IPS-18a (cell line): ENCODE data around the gene ATP11B.
"Not testable (repeated sequence)": the region's sequence is repeated elsewhere in the genome, so short reads cannot be mapped to it uniquely, and the experiment has no call there.

Experiments
- H3K27ac ChIP-seq: one replicate; pipeline ENCODE4 v1.5.1; 2013; ENCODE audit warnings: low read length
- H3K27me3 ChIP-seq: one replicate; pipeline ENCODE4 v1.6.1; 2013; ENCODE audit warnings: mild to moderate bottlenecking, low read length; ENCODE audit not compliant: control insufficient read depth, insufficient read depth
- H3K36me3 ChIP-seq: one replicate; pipeline ENCODE4 v1.6.1; 2013; ENCODE audit warnings: low read depth, low read length; ENCODE audit not compliant: control insufficient read depth
- H3K4me1 ChIP-seq: one replicate; pipeline ENCODE4 v1.6.1; 2013; ENCODE audit warnings: low read depth, low read length; ENCODE audit not compliant: control insufficient read depth
- H3K4me3 ChIP-seq: one replicate; pipeline ENCODE4 v1.5.1; 2013; ENCODE audit warnings: low read length
- H3K9ac ChIP-seq: one replicate; pipeline ENCODE4 v1.6.1; 2013; ENCODE audit warnings: mild to moderate bottlenecking, low read length, moderate library complexity
- H3K9me3 ChIP-seq: one replicate; pipeline ENCODE4 v1.6.1; 2013; ENCODE audit warnings: low read depth, low read length; ENCODE audit not compliant: control insufficient read depth

ATP11B gene

DNA sequence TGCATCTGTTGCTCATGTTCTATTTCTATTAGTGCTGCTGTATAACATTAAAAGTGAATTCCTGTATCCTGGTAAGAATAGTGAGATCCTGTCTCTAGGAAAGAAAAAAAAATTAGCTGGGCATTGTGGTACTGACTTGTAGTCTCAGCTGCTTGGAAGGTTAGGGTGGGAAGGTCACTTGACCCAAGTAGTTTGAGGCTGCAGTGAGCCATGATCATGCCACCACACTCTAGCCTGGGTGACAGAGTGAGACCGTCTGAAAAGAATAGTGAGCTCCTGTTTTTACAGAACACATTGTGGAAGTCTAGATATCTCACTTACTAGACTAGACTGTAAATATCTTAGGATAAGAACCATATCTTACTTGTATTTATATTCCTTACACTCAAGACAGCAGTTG, 4.6 kb downstream of the ATP11B start:
- no peak overlapping the region for H3K27ac ChIP-seq
- peaks cover 18% of the 10 kb centered on the region for H3K27me3 ChIP-seq
- no peaks in the 10 kb centered on the region for H3K36me3 ChIP-seq
- no peak overlapping the region for H3K4me3 ChIP-seq
- peaks cover 9% of the 10 kb centered on the region for H3K4me1 ChIP-seq
- H3K9me3 ChIP-seq, result no peaks in the 10 kb centered on the region
- H3K9ac ChIP-seq, result no peak overlapping the region

DNA sequence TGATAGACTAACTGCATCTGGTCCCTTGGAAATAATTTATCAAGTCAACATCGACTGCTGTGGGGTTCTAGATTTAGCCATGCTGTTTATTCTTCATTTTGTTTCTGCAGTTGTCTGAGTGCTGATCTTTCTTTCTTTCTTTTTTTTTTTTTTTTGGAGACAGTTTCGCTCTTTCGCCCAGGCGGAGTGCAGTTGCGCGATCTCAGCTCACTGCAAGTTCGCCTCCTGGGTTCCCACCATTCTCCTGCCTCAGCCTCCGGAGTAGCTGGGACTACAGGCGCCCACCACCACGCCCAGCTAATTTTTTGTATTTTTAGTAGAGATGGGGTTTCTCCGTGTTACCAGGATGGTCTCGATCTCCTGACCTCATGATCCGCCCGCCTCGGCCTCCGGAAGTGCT, 5.8 kb downstream of the ATP11B start:
- not testable (repeated sequence) for H3K9ac ChIP-seq, H3K4me1 ChIP-seq, H3K27ac ChIP-seq, H3K9me3 ChIP-seq, H3K36me3 ChIP-seq, H3K4me3 ChIP-seq
- peaks cover 17% of the 10 kb centered on the region for H3K27me3 ChIP-seq

GRCh38 chr3:182800508-182800907, 7.2 kb downstream of the ATP11B start:
- peaks cover 3% of the 10 kb centered on the region for H3K27me3 ChIP-seq
- no peaks in the 10 kb centered on the region for H3K9me3 ChIP-seq
- H3K4me3 ChIP-seq, result no peak overlapping the region
- H3K4me1 ChIP-seq, result peaks cover 3% of the 10 kb centered on the region
- H3K27ac ChIP-seq, result no peak overlapping the region
- no peak overlapping the region for H3K9ac ChIP-seq
- no peaks in the 10 kb centered on the region for H3K36me3 ChIP-seq

- no peaks in the 10 kb centered on the region for H3K36me3 ChIP-seq
- peaks cover 3% of the 10 kb centered on the region for H3K4me1 ChIP-seq
- no peak overlapping the region for H3K9ac ChIP-seq
- no peaks in the 10 kb centered on the region for H3K27me3 ChIP-seq
- no peaks in the 10 kb centered on the region for H3K9me3 ChIP-seq
- no peak overlapping the region for H3K4me3 ChIP-seq
- H3K27ac ChIP-seq, result no peak overlapping the region
Measured at GRCh38 chr3:182802413-182803390, 9.4 kb downstream of the ATP11B start.

DNA sequence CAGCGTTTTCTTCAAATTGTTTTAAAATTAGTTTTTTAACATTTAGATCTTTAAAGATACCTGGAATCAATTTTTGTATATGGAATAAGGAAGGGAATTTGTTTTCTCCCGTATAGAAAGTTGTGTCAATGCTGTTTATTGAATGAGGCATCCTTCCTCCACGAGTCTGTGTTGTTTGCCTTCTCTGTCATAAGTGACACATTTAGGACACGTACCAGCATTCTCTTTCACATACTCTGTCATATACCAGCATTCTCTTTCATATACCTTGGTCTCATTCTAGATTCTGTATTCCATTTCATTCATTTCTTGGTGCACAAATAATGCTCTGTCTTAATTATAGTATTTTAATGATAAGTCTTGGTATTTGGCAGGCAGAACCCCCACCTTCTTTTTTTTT, 10.3 kb downstream of the ATP11B start:
- H3K4me3 ChIP-seq, result no peak overlapping the region
- H3K36me3 ChIP-seq, result no peaks in the 10 kb centered on the region
- H3K27ac ChIP-seq, result no peak overlapping the region
- H3K9ac ChIP-seq, result no peak overlapping the region
- H3K9me3 ChIP-seq, result no peaks in the 10 kb centered on the region
- H3K27me3 ChIP-seq, result no peaks in the 10 kb centered on the region
- peaks cover 3% of the 10 kb centered on the region for H3K4me1 ChIP-seq

DNA sequence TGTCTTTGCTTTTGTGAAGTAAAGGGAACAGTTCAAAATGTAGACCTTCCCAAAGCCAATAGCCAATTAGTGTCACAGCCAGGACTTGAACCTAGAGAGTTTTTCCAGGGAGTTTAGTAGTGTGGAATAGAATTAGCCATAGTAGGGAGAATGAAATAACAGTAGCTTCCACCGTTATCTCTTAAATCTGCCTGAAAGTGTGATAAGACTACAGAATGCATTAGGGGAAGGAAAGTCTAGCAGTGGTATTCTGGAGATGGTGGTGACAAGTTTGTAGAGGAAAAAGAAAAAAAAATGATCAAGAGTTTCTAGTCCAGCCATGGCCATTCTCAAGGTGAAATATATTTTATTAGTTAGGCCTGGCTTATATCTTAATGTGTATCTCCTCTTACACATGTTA, 13.8 kb downstream of the ATP11B start:
- peaks cover 3% of the 10 kb centered on the region for H3K4me1 ChIP-seq
- no peak overlapping the region for H3K9ac ChIP-seq
- no peak overlapping the region for H3K4me3 ChIP-seq
- H3K9me3 ChIP-seq, result no peaks in the 10 kb centered on the region
- no peaks in the 10 kb centered on the region for H3K36me3 ChIP-seq
- no peaks in the 10 kb centered on the region for H3K27me3 ChIP-seq
- H3K27ac ChIP-seq, result no peak overlapping the region

DNA sequence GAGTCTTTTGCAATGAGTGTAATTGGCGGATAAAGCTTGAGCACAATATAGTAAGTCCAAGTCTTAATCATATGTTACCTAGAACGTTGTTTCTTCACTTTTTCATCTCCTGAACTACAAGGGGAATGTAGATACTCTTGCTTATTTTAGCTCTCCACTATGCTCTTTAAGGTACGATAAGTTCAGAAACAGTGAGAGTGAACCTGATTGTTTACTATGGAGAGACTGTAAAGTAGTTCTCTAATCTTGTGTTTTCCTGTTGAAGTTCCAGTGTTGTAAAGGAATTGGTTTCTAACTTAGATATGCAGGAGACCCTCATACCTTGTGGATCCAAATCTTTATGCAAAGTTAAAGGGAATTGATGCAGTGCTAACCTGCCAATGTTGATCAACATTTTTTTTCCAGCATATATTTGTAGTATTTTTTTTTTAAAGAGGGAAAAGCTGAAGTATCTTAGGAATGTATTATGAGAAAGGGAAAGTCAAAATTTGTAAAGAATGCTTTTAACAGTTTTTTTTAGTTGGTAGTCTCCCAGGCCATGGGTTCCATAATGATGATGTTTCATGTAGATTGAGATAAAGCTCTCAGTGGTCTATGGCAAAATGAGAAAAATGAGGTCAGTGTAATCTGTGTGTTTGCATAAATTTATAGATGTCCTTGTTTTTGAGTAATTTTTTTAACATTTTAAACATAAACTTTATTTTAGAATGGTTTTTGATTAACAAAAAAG, 14.9 kb downstream of the ATP11B start:
- Histone ChIP-seq H3K27ac (no peak overlapping the region), H3K27me3 (no peaks in the 10 kb centered on the region), H3K9me3 (no peaks in the 10 kb centered on the region), H3K4me3 (no peak overlapping the region), H3K9ac (no peak overlapping the region), H3K36me3 (no peaks in the 10 kb centered on the region), H3K4me1 (no peaks in the 10 kb centered on the region)

- no peaks in the 10 kb centered on the region for H3K9me3 ChIP-seq
- H3K9ac ChIP-seq, result no peak overlapping the region
- H3K27me3 ChIP-seq, result no peaks in the 10 kb centered on the region
- H3K36me3 ChIP-seq, result no peaks in the 10 kb centered on the region
- H3K27ac ChIP-seq, result no peak overlapping the region
- no peaks in the 10 kb centered on the region for H3K4me1 ChIP-seq
- no peak overlapping the region for H3K4me3 ChIP-seq
Measured at GRCh38 chr3:182809531-182809930, 16.2 kb downstream of the ATP11B start.

DNA sequence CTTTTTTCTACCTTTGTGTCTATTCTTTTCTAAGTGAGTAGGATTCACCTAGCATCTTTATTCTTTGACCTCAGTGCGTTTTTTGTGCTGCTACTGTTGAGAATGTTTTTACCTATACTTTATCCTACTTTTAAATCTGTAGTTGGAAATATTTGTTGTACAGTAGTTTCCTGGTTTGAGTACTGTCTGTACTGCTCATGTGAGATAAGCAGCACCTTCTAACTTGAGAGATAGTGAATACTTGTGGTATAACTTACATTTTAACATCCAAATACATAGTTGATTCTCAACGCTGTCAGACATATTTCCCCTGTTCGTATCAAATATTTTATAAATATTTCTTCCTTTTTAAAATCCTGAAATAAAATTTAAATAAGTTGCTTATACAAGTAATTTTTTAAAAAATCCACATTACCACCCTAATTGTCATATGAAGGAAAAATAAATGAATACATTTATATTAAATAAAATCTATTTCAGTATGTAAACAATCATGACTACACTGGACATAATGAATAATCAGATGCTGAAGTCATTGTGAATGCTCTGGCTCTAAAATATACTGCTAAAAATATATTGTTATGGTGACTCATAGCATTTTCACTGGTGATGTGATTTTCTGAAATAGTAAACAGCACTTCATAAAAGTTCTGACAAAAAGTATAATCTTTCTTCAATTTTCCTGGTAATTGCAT, 17.4 kb downstream of the ATP11B start:
- Histone ChIP-seq H3K27ac (no peak overlapping the region), H3K27me3 (no peaks in the 10 kb centered on the region), H3K36me3 (no peaks in the 10 kb centered on the region), H3K9me3 (no peaks in the 10 kb centered on the region), H3K4me1 (no peaks in the 10 kb centered on the region), H3K9ac (no peak overlapping the region), H3K4me3 (no peak overlapping the region)

- Histone ChIP-seq H3K27me3 (no peaks in the 10 kb centered on the region), H3K4me3 (no peak overlapping the region), H3K4me1 (no peaks in the 10 kb centered on the region), H3K9me3 (no peaks in the 10 kb centered on the region), H3K36me3 (no peaks in the 10 kb centered on the region), H3K9ac (no peak overlapping the region), H3K27ac (no peak overlapping the region)
Measured at GRCh38 chr3:182811269-182811596, 17.9 kb downstream of the ATP11B start.

DNA sequence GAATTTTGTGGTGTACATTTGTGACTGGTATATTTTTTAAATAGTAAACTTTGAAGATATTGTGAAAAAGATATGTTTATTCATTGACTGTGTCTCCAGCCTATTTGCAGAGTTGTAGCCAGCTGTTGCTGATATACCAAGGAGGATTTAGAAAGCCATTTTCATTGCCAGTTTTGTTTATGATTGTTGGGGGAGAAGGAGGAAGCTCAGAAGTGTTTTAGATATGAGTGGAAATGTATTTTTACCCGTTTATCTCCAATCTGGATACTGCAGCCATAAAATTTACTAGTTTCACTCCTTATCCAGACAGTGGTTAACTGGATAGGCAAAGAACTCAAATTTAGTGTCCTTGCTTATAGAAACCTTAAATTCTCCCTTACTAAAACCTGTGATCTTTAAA, 18.8 kb downstream of the ATP11B start:
- no peaks in the 10 kb centered on the region for H3K9me3 ChIP-seq

More for the DNA sequence above, 18.8 kb downstream of the ATP11B start:
- H3K27me3 ChIP-seq, result no peaks in the 10 kb centered on the region
- no peaks in the 10 kb centered on the region for H3K4me1 ChIP-seq
- no peak overlapping the region for H3K27ac ChIP-seq
- H3K9ac ChIP-seq, result no peak overlapping the region
- H3K4me3 ChIP-seq, result no peak overlapping the region
- no peaks in the 10 kb centered on the region for H3K36me3 ChIP-seq
